Prostate gland (tissue), 2 donors: ENCODE results near the gene ZNF677.

Experiments
- CTCF ChIP-seq, 4 experiments: fragments of 200-600 bp in 2 of 4; fragments of 450-650 bp in 2 of 4; sonication (generic) in 2 of 4; IDR thresholded peaks; 1 replicate in 3 of 4; 2 replicates in 1 of 4; pipeline ENCODE4 v1.5.1; 2016 to 2019; ENCODE audit warnings: antibody characterized with exemption in 4 of 4, mild to moderate bottlenecking in 2 of 4, moderate library complexity in 2 of 4
- POLR2A ChIP-seq: fragments of 450-650 bp; IDR thresholded peaks from one replicate; pipeline ENCODE4 v1.6.1; 2016; ENCODE audit warnings: antibody characterized with exemption, mild to moderate bottlenecking

GRCh38 chr19:53290758-53291549 lies 36.3 kb upstream of the ZNF677 start:
- TF ChIP-seq POLR2A (no peak), CTCF (IDR thresholded peaks at IDR 0.05) (no peak)
